ENCODE measurements around the gene SLC6A19. TPM values are rescaled to one million over a fixed set of nuclear protein-coding genes. Genes with fewer than 3 reads are reported as not detected.

Gene SLC6A19
- total RNA-seq, 1 experiment from 2014 or later: 0.29 TPM

DNA sequence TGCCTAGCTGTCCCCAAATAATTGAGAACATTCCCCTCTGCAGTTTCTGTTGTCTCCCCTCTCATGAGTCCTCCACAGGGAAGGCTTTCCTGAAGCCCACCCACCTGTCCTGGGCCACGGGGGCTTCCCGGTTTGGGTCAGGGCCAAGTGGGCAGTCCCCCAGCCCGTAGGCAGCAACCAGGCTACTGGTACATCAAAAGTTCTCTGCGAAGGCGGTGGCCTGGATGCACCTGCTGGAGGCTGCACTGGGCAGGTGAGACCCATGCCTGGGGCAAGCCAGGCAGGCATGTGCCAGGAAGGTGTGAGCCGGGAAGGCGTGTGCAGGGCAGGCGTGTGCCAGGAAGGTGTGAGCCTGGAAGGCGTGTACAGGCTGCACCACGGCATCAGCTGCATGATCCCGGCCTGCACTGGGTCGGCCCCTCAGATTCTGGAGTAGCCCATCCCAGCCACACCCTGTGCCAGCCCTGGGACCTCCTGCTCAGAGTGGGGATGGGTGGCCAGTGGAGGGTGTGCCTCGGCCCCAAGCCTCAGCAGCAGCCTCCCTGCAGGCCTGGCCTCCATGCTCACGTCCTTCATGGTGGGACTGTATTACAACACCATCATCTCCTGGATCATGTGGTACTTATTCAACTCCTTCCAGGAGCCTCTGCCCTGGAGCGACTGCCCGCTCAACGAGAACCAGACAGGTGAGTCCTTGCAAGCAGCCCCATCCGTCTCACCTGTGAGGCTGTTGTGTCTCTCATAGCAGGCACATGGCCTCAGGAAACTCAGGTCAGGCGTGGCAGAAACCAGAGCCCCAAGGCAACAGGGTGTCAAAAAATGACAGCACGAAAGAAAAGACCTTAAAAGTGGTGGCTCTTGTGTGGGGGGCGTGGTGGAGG, 8.7 kb downstream of the SLC6A19 start:
- TF ChIP-seq, protein P1, sequence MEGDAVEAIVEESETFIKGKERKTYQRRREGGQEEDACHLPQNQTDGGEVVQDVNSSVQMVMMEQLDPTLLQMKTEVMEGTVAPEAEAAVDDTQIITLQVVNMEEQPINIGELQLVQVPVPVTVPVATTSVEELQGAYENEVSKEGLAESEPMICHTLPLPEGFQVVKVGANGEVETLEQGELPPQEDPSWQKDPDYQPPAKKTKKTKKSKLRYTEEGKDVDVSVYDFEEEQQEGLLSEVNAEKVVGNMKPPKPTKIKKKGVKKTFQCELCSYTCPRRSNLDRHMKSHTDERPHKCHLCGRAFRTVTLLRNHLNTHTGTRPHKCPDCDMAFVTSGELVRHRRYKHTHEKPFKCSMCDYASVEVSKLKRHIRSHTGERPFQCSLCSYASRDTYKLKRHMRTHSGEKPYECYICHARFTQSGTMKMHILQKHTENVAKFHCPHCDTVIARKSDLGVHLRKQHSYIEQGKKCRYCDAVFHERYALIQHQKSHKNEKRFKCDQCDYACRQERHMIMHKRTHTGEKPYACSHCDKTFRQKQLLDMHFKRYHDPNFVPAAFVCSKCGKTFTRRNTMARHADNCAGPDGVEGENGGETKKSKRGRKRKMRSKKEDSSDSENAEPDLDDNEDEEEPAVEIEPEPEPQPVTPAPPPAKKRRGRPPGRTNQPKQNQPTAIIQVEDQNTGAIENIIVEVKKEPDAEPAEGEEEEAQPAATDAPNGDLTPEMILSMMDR (IDR thresholded peaks at IDR 0.05; ENCODE audit: insufficient read depth in 1 of 2, low read depth in 1 of 2, low read length in 1 of 2, severe bottlenecking in 1 of 2, unreplicated experiment in 1 of 2): no peak
- POLR2A ChIA-PET: no interaction called here
- no peaks in the 10 kb centered on the region for H3K9me3 Mint-ChIP-seq (ENCODE audit: unreplicated experiment)
- CTCF ChIA-PET: no interaction called here
- H3K36me3 ChIP-seq (ENCODE audit: control insufficient read depth, insufficient read depth, low read length): no peaks in the 10 kb centered on the region
- no peak overlapping the region for H3K4me3 ChIP-seq (ENCODE audit: low read depth, low read length)
- H3K36me3 Mint-ChIP-seq (ENCODE audit: insufficient read depth, unreplicated experiment): no peaks in the 10 kb centered on the region
- no peak overlapping the region for H3K4me3 Mint-ChIP-seq (ENCODE audit: unreplicated experiment)
- no peak overlapping the region for H3K27ac Mint-ChIP-seq (ENCODE audit: unreplicated experiment)
- H3K27me3 Mint-ChIP-seq (ENCODE audit: insufficient read depth, unreplicated experiment): no peaks in the 10 kb centered on the region
- H3K27me3 ChIP-seq (replicated peaks; ENCODE audit: control insufficient read depth, insufficient read depth, low read length): no peaks in the 10 kb centered on the region
- no peak for DNase-seq
- no peaks in the 10 kb centered on the region for H3K9me3 ChIP-seq
- intact Hi-C loops (cut with micrococcal nuclease; ENCODE audit: unreplicated experiment): no loop called here
- BruUV-seq (replicated peaks): no TSS peak
- H3K4me1 Mint-ChIP-seq (ENCODE audit: low read depth, unreplicated experiment): no peaks in the 10 kb centered on the region
- H3K4me1 ChIP-seq: no peaks in the 10 kb centered on the region; the same call in 1 of the 2 replicates

DNA sequence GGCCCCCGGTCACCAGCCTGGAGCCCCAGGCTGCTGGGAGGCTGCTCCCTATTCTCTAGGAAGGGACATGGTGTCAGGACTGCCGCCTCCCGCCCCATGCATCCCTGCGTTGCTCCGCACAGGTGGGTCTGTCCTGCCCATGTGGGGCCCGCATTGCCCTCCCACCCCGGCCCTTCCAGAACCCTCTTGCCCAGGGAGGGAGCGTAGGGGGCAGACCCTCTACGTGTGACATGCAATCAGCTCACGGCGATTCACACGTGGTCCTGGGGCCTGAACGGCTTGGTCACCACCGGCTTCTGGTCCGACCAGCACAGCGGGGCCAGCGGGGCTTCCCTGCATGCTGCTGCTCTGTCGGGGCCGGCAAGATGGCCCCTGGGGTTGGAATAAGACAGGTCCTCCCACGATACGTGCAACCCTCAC, 9.4 kb downstream of the SLC6A19 start:
- Histone ChIP-seq H3K27me3 (replicated peaks; ENCODE audit: control insufficient read depth, insufficient read depth, low read length) (no peaks in the 10 kb centered on the region), H3K9me3 (no peaks in the 10 kb centered on the region), H3K36me3 (ENCODE audit: control insufficient read depth, insufficient read depth, low read length) (no peaks in the 10 kb centered on the region), H3K4me3 (ENCODE audit: low read depth, low read length) (no peak overlapping the region), H3K4me1 (no peaks in the 10 kb centered on the region)
- Mint-ChIP-seq H3K36me3 (ENCODE audit: insufficient read depth, unreplicated experiment) (no peaks in the 10 kb centered on the region), H3K4me1 (ENCODE audit: low read depth, unreplicated experiment) (no peaks in the 10 kb centered on the region), H3K9me3 (ENCODE audit: unreplicated experiment) (no peaks in the 10 kb centered on the region), H3K27me3 (ENCODE audit: insufficient read depth, unreplicated experiment) (no peaks in the 10 kb centered on the region), H3K27ac (ENCODE audit: unreplicated experiment) (no peak overlapping the region), H3K4me3 (ENCODE audit: unreplicated experiment) (no peak overlapping the region)
- intact Hi-C loops (cut with micrococcal nuclease; ENCODE audit: unreplicated experiment): no loop called here
- BruUV-seq (replicated peaks): no TSS peak
- TF ChIP-seq, protein P1 (IDR thresholded peaks at IDR 0.05; ENCODE audit: insufficient read depth in 1 of 2, low read depth in 1 of 2, low read length in 1 of 2, severe bottlenecking in 1 of 2, unreplicated experiment in 1 of 2): no peak
- DNase-seq: no peak
- POLR2A ChIA-PET: no interaction called here
- CTCF ChIA-PET: no interaction called here

DNA sequence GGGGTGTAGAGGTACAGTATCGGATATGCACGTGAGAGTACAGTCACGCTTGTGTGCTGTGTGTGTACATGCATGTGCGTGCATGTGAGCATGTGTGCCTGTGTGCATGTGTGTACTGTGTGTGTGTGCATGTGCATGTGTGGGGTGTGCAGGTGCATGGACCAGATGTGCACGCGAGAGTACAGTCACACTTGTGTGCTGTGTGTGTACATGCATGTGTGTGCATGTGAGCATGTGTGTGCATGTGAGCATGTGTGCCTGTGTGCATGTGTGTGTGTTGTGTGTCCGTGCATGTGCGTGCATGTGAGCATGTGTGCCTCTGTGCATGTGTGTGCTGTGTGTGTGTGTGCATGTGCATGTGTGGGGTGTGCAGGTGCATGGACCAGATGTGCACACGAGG, 10.3 kb downstream of the SLC6A19 start:
- no peak for DNase-seq
- intact Hi-C loops (cut with micrococcal nuclease; ENCODE audit: unreplicated experiment): no loop called here
- Mint-ChIP-seq H3K27ac (ENCODE audit: unreplicated experiment) (no peak overlapping the region), H3K27me3 (ENCODE audit: insufficient read depth, unreplicated experiment) (no peaks in the 10 kb centered on the region), H3K36me3 (ENCODE audit: insufficient read depth, unreplicated experiment) (no peaks in the 10 kb centered on the region), H3K4me1 (ENCODE audit: low read depth, unreplicated experiment) (no peaks in the 10 kb centered on the region), H3K9me3 (ENCODE audit: unreplicated experiment) (no peaks in the 10 kb centered on the region), H3K4me3 (ENCODE audit: unreplicated experiment) (no peak overlapping the region)
- no peaks in the 10 kb centered on the region for H3K9me3 ChIP-seq
- no peaks in the 10 kb centered on the region for H3K27me3 ChIP-seq (replicated peaks; ENCODE audit: control insufficient read depth, insufficient read depth, low read length)
- no TSS peak for BruUV-seq (replicated peaks)
- ChIA-PET POLR2A (no interaction called here), CTCF (no interaction called here)
- no peak overlapping the region for H3K4me3 ChIP-seq (ENCODE audit: low read depth, low read length)
- no peaks in the 10 kb centered on the region for H3K4me1 ChIP-seq
- H3K36me3 ChIP-seq (ENCODE audit: control insufficient read depth, insufficient read depth, low read length): no peaks in the 10 kb centered on the region
- TF ChIP-seq, protein P1 (IDR thresholded peaks at IDR 0.05; ENCODE audit: insufficient read depth in 1 of 2, low read depth in 1 of 2, low read length in 1 of 2, severe bottlenecking in 1 of 2, unreplicated experiment in 1 of 2): no peak

Measured in Caco-2 (cell line).